LNCAP (cell line): ENCODE measurements around the gene HTR7.

ENCODE experiments used
- CTCF ChIP-seq: fragments of 450-650 bp; IDR thresholded peaks from 2 replicates; pipeline ENCODE4 v1.5.1; 2017; ENCODE audit warnings: mild to moderate bottlenecking

HTR7 gene

GRCh38 chr10:90842725-90843124, 15.1 kb downstream of the HTR7 start:
- no peak for TF ChIP-seq CTCF

- TF ChIP-seq CTCF: no peak
Observed at GRCh38 chr10:90837486-90837885, 20.4 kb downstream of the HTR7 start.

- TF ChIP-seq CTCF: no peak
Observed at GRCh38 chr10:90834326-90834725, 23.5 kb downstream of the HTR7 start.

- no peak for TF ChIP-seq CTCF
Observed at GRCh38 chr10:90832111-90832510, 25.7 kb downstream of the HTR7 start.

GRCh38 chr10:90822508-90822907, 35.3 kb downstream of the HTR7 start:
- no peak for TF ChIP-seq CTCF

GRCh38 chr10:90819911-90820310, 37.9 kb downstream of the HTR7 start:
- no peak for TF ChIP-seq CTCF

- TF ChIP-seq CTCF: no peak
Observed at GRCh38 chr10:90818736-90819135, 39.1 kb downstream of the HTR7 start.

- no peak for TF ChIP-seq CTCF
Observed at GRCh38 chr10:90817128-90817889, 40.5 kb downstream of the HTR7 start.
